Karpas-422 (cell line): ENCODE data around the gene UBE2U. TPM values are rescaled to one million over a fixed set of nuclear protein-coding genes. Genes with fewer than 3 reads are reported as not detected.
"Not testable (repeated sequence)": the region's sequence is repeated elsewhere in the genome, so short reads cannot be mapped to it uniquely, and the experiment has no call there.

Experiments
- DNase-seq: peaks from one replicate; pipeline ENCODE4 v3.0.0-alpha.2; 2015
- H2AFZ ChIP-seq: fragments of 200-600 bp; sonication (generic); 2 replicates; pipeline ENCODE4 v1.6.1; 2014; ENCODE audit warnings: antibody characterized with exemption, low read length, mixed read lengths
- H3K27ac ChIP-seq: fragments of 200-600 bp; sonication (generic); 2 replicates; pipeline ENCODE4 v1.5.1; 2014; ENCODE audit warnings: mild to moderate bottlenecking, low read length, moderate library complexity
- H3K27me3 ChIP-seq: fragments of 200-600 bp; sonication (generic); 2 replicates; pipeline ENCODE4 v1.6.1; 2014; ENCODE audit warnings: low read length, mixed read lengths
- H3K36me3 ChIP-seq: fragments of 200-600 bp; sonication (generic); 2 replicates; pipeline ENCODE4 v1.6.1; 2014; ENCODE audit warnings: low read length, mixed read lengths; ENCODE audit not compliant: insufficient read depth
- H3K4me1 ChIP-seq: fragments of 200-600 bp; sonication (generic); 2 replicates; pipeline ENCODE4 v1.6.1; 2014; ENCODE audit warnings: mild to moderate bottlenecking, low read length, mixed read lengths
- H3K4me2 ChIP-seq: fragments of 200-600 bp; sonication (generic); 2 replicates; pipeline ENCODE4 v1.6.1; 2014; ENCODE audit warnings: low read length, low read depth, mild to moderate bottlenecking; ENCODE audit not compliant: poor library complexity, severe bottlenecking
- H3K4me3 ChIP-seq: fragments of 200-600 bp; sonication (generic); 2 replicates; pipeline ENCODE4 v1.5.1; 2014; ENCODE audit warnings: mild to moderate bottlenecking, antibody characterized with exemption, low read length, mixed read lengths
- H3K79me2 ChIP-seq: fragments of 200-600 bp; sonication (generic); 2 replicates; pipeline ENCODE4 v1.6.1; 2014; ENCODE audit warnings: mild to moderate bottlenecking, low read length, mixed read lengths
- H3K9ac ChIP-seq: fragments of 200-600 bp; sonication (generic); 2 replicates; pipeline ENCODE4 v1.6.0; 2014; ENCODE audit warnings: low read length
- H3K9me2 ChIP-seq: fragments of 200-600 bp; sonication (generic), shearing (Covaris generic); replicated peaks from 2 replicates; pipeline ENCODE4 v1.6.0; 2014; ENCODE audit warnings: mild to moderate bottlenecking, low read length, moderate library complexity; ENCODE audit not compliant: insufficient read depth
- H3K9me3 ChIP-seq: fragments of 300-700, 200-600 bp; sonication (generic); 2 replicates; pipeline ENCODE4 v1.6.1; 2014; ENCODE audit warnings: low read length, mixed read lengths
- H4K20me1 ChIP-seq: fragments of 200-600 bp; sonication (generic); 2 replicates; pipeline ENCODE4 v1.6.1; 2014; ENCODE audit warnings: mild to moderate bottlenecking, antibody characterized with exemption, low read length, low read depth; ENCODE audit not compliant: insufficient read depth
- total RNA-seq: library from RNA; depleted of rRNA; stranded (reverse); fragments of >200 nt; shearing (Covaris generic); gene quantifications from 2 replicates; pipeline ENCODE4 v1.2.3, GENCODE V29; 2014; ENCODE audit warnings: low replicate concordance

The UBE2U gene
- total RNA-seq, 1 experiment from 2014 or later: not detected

GRCh38 chr1:64223329-64224151 is 20.1 kb downstream of the UBE2U start:
- H3K4me2 ChIP-seq: no peak overlapping the region

GRCh38 chr1:64224236-64224635 is 20.8 kb downstream of the UBE2U start:
- not testable (repeated sequence) for H3K9me3 ChIP-seq, H3K4me1 ChIP-seq

More at GRCh38 chr1:64223329-64224151, 20.1 kb downstream of the UBE2U start:
- H3K9me2 ChIP-seq: no peaks in the 10 kb centered on the region
- H3K27ac ChIP-seq: no peak overlapping the region
- no peaks in the 10 kb centered on the region for H3K79me2 ChIP-seq
- H3K9me3 ChIP-seq: no peaks in the 10 kb centered on the region
- DNase-seq: no peak
- H2AFZ ChIP-seq: no peak overlapping the region
- no peaks in the 10 kb centered on the region for H4K20me1 ChIP-seq
- H3K4me1 ChIP-seq: no peaks in the 10 kb centered on the region
- no peak overlapping the region for H3K9ac ChIP-seq
- no peaks in the 10 kb centered on the region for H3K27me3 ChIP-seq
- H3K36me3 ChIP-seq: no peaks in the 10 kb centered on the region
- H3K4me3 ChIP-seq: no peak overlapping the region

GRCh38 chr1:64228167-64228957 is 24.9 kb downstream of the UBE2U start:
- no peaks in the 10 kb centered on the region for H3K4me1 ChIP-seq
- no peak overlapping the region for H3K4me3 ChIP-seq
- no peak overlapping the region for H3K4me2 ChIP-seq
- no peak overlapping the region for H3K9ac ChIP-seq
- no peaks in the 10 kb centered on the region for H3K36me3 ChIP-seq
- no peaks in the 10 kb centered on the region for H3K79me2 ChIP-seq
- no peaks in the 10 kb centered on the region for H3K9me2 ChIP-seq
- no peak for DNase-seq
- no peaks in the 10 kb centered on the region for H3K27me3 ChIP-seq
- no peak overlapping the region for H2AFZ ChIP-seq
- H3K9me3 ChIP-seq: no peaks in the 10 kb centered on the region
- no peaks in the 10 kb centered on the region for H4K20me1 ChIP-seq
- H3K27ac ChIP-seq: no peak overlapping the region

More at GRCh38 chr1:64224236-64224635, 20.8 kb downstream of the UBE2U start:
- H3K9ac ChIP-seq, H3K9me2 ChIP-seq, H2AFZ ChIP-seq, H3K27me3 ChIP-seq, H3K79me2 ChIP-seq, H3K4me2 ChIP-seq, H3K4me3 ChIP-seq, H3K27ac ChIP-seq, H4K20me1 ChIP-seq, H3K36me3 ChIP-seq, DNase-seq: not testable (repeated sequence)

- Histone ChIP-seq H3K9me2 (no peaks in the 10 kb centered on the region), H3K27ac (no peak overlapping the region), H3K9ac (no peak overlapping the region), H3K4me2 (no peak overlapping the region), H2AFZ (no peak overlapping the region), H3K9me3 (no peaks in the 10 kb centered on the region), H3K79me2 (no peaks in the 10 kb centered on the region), H3K36me3 (no peaks in the 10 kb centered on the region), H3K4me1 (no peaks in the 10 kb centered on the region), H3K4me3 (no peak overlapping the region), H4K20me1 (no peaks in the 10 kb centered on the region), H3K27me3 (no peaks in the 10 kb centered on the region)
- no peak for DNase-seq
These were observed 25.9 kb downstream of the UBE2U start for GRCh38 chr1:64229307-64229706.

GRCh38 chr1:64231153-64231552 is 27.7 kb downstream of the UBE2U start:
- no peak overlapping the region for H2AFZ ChIP-seq
- H3K79me2 ChIP-seq: no peaks in the 10 kb centered on the region
- DNase-seq: no peak
- no peak overlapping the region for H3K4me3 ChIP-seq
- H4K20me1 ChIP-seq: no peaks in the 10 kb centered on the region
- H3K9me2 ChIP-seq: no peaks in the 10 kb centered on the region
- no peaks in the 10 kb centered on the region for H3K4me1 ChIP-seq
- no peak overlapping the region for H3K9ac ChIP-seq
- H3K9me3 ChIP-seq: no peaks in the 10 kb centered on the region
- H3K4me2 ChIP-seq: no peak overlapping the region
- no peak overlapping the region for H3K27ac ChIP-seq
- no peaks in the 10 kb centered on the region for H3K27me3 ChIP-seq
- no peaks in the 10 kb centered on the region for H3K36me3 ChIP-seq

DNA sequence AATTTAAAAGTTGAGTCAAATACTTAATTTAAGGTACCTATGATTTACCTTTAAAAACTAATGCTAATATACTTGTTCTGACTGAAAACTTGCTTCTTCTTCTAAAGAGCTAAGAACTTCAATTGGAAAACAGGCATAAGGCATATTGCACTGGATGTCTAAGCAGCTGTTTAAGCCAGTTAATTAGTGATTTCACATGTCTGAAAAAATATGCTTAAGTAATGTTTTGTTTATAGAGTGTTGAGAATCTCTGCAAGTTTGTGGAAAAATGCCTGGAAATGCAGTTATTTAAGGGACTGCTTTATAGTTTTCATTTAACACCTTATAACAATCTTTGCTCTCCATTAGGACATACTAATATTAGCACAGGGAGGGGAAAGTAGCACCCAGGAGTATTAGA is 28.2 kb downstream of the UBE2U start:
- Histone ChIP-seq H3K27me3 (no peaks in the 10 kb centered on the region), H3K9me2 (no peaks in the 10 kb centered on the region), H3K79me2 (no peaks in the 10 kb centered on the region), H3K36me3 (no peaks in the 10 kb centered on the region), H3K9me3 (no peaks in the 10 kb centered on the region), H3K4me2 (no peak overlapping the region), H4K20me1 (no peaks in the 10 kb centered on the region), H3K4me3 (no peak overlapping the region), H3K9ac (no peak overlapping the region), H3K27ac (no peak overlapping the region), H2AFZ (no peak overlapping the region), H3K4me1 (no peaks in the 10 kb centered on the region)
- no peak for DNase-seq

GRCh38 chr1:64234714-64235113 is 31.3 kb downstream of the UBE2U start:
- H3K27me3 ChIP-seq: no peaks in the 10 kb centered on the region
- H3K4me2 ChIP-seq: no peak overlapping the region
- H2AFZ ChIP-seq: no peak overlapping the region
- no peak for DNase-seq
- H3K4me3 ChIP-seq: no peak overlapping the region
- H3K36me3 ChIP-seq: no peaks in the 10 kb centered on the region
- no peaks in the 10 kb centered on the region for H4K20me1 ChIP-seq
- no peaks in the 10 kb centered on the region for H3K9me2 ChIP-seq
- no peak overlapping the region for H3K9ac ChIP-seq
- no peak overlapping the region for H3K27ac ChIP-seq
- no peaks in the 10 kb centered on the region for H3K4me1 ChIP-seq
- no peaks in the 10 kb centered on the region for H3K9me3 ChIP-seq
- no peaks in the 10 kb centered on the region for H3K79me2 ChIP-seq

- Histone ChIP-seq H3K79me2 (no peaks in the 10 kb centered on the region), H3K4me3 (no peak overlapping the region), H3K9me3 (no peaks in the 10 kb centered on the region), H3K27me3 (no peaks in the 10 kb centered on the region), H4K20me1 (no peaks in the 10 kb centered on the region), H3K9me2 (no peaks in the 10 kb centered on the region), H2AFZ (no peak overlapping the region), H3K27ac (no peak overlapping the region), H3K4me2 (no peak overlapping the region), H3K4me1 (no peaks in the 10 kb centered on the region), H3K9ac (no peak overlapping the region), H3K36me3 (no peaks in the 10 kb centered on the region)
- DNase-seq: no peak
These were observed 31.8 kb downstream of the UBE2U start for GRCh38 chr1:64235181-64235580.
